AG04449 (cell line): ENCODE results near the gene WRAP73.

Experiments
- CTCF ChIA-PET: fragments of 350-600 bp; formaldehyde crosslinking; extraction: SDS; loops from one replicate; lab custom pipeline; 2021; ENCODE audit warnings: antibody characterized with exemption; lab: Yijun Ruan, JAX
- POLR2A ChIA-PET: fragments of 400-600, 350-600 bp; formaldehyde crosslinking; extraction: SDS; loops from one replicate; lab custom pipeline; 2020; ENCODE audit warnings: antibody characterized with exemption, inconsistent platforms; lab: Yijun Ruan, JAX
- DNase-seq: peaks from one replicate; pipeline ENCODE4 v3.0.0-alpha.2; 2010; ENCODE audit warnings: low read depth, low spot score
- H3K4me3 ChIP-seq: 2 replicates; pipeline ENCODE4 v1.5.1; 2011; ENCODE audit warnings: low read depth, mild to moderate bottlenecking, control low read depth, low read length
- TF ChIP-seq, protein P1 (sequence below): IDR thresholded peaks from one replicate; pipeline ENCODE4 v1.5.1; 2011; ENCODE audit warnings: mild to moderate bottlenecking, moderate library complexity, low read length, control low read depth, inconsistent platforms; ENCODE audit not compliant: insufficient read depth; ENCODE audit errors: missing control alignments

The WRAP73 gene

DNA sequence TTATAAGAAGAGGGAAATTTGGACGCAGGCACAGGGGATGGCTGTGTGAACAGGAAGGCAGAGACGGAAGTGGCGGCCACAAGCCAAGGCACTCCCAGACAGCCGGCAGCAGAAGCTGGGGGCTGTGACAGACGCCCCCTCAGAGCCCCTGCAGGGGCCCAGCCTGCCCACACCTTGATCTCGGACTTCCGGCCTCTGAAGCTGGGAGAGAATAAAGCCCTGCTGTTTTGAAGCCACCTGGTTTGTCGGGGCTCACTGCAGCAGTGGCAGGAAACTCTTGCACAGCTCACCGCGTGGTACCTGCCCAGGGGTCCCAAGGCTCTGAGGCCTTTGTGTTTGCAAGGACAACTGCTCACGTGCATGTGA, 52.3 kb downstream of the WRAP73 start:
- no peak overlapping the region for H3K4me3 ChIP-seq
- TF ChIP-seq, protein P1, sequence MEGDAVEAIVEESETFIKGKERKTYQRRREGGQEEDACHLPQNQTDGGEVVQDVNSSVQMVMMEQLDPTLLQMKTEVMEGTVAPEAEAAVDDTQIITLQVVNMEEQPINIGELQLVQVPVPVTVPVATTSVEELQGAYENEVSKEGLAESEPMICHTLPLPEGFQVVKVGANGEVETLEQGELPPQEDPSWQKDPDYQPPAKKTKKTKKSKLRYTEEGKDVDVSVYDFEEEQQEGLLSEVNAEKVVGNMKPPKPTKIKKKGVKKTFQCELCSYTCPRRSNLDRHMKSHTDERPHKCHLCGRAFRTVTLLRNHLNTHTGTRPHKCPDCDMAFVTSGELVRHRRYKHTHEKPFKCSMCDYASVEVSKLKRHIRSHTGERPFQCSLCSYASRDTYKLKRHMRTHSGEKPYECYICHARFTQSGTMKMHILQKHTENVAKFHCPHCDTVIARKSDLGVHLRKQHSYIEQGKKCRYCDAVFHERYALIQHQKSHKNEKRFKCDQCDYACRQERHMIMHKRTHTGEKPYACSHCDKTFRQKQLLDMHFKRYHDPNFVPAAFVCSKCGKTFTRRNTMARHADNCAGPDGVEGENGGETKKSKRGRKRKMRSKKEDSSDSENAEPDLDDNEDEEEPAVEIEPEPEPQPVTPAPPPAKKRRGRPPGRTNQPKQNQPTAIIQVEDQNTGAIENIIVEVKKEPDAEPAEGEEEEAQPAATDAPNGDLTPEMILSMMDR: no peak
- POLR2A ChIA-PET: no interaction called here
- no peak for DNase-seq
- CTCF ChIA-PET: no interaction called here

DNA sequence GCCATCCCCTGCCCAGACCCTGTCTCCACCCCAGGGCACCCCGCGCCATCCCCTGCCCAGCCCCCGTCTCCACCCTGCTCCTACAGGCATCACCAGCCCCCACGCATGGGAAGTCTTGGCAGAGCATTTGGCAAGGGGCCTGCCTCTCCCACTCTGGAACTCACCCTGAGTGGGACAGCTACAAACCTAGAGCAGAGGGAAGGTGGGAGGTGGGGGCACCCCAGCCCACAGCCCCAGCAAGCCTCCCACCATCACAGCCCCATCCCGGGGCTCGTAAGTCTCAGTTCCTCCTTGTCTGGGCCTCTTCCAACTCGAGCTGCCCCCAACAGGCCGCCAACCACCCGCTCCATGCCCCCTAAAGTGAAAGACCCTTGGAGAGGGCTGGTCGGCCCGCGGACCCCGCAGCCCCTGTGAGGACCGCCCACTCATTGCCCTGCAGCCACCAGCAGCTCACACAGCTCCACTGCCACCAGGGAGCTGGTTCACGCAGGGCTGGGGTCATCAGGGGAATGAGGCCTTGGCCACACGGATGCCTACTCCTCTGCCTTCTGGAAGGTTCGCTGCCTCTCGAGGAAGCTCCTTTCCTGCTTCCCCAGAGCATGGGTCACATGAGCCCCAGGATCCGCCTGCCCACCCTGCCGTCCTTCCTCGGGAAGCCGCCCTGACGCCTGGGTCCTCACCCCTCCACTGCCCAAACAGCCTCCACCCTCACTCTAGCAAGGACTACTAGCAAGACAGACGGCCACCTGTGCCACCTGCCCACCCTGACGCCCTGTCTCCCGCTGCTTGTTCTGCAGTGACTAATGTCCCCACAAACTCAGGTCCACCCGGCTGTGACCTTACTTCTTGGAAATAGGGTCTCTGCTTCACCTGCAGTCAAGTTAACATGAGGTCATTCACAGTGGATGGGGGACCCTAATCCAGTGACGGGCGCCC, 53.0 kb downstream of the WRAP73 start:
- H3K4me3 ChIP-seq: no peak overlapping the region
- ChIA-PET POLR2A (no interaction called here), CTCF (no interaction called here)
- TF ChIP-seq, protein P1: no peak
- DNase-seq: no peak

DNA sequence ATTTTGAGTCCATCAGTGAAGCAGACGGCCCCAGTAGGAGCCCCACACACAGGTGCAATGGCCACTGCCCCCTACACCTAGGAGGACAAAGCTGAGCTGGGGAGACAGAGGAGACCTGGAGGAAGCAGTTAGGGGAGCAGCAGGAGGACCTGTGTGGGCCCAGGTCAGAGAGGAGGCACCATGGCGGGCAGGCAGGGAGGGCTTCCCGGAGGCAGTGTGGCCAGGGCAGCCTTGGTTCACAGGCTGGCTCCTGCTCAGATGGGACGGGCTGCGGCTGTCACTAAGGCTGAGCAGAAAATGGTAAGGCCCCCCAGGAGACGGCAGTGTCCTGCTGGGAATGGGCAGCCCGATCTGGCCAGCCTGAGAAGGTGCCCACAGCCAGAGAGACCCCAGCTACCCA, 54.0 kb downstream of the WRAP73 start:
- no peak overlapping the region for H3K4me3 ChIP-seq
- ChIA-PET CTCF (no interaction called here), POLR2A (no interaction called here)
- TF ChIP-seq, protein P1: no peak
- no peak for DNase-seq

DNA sequence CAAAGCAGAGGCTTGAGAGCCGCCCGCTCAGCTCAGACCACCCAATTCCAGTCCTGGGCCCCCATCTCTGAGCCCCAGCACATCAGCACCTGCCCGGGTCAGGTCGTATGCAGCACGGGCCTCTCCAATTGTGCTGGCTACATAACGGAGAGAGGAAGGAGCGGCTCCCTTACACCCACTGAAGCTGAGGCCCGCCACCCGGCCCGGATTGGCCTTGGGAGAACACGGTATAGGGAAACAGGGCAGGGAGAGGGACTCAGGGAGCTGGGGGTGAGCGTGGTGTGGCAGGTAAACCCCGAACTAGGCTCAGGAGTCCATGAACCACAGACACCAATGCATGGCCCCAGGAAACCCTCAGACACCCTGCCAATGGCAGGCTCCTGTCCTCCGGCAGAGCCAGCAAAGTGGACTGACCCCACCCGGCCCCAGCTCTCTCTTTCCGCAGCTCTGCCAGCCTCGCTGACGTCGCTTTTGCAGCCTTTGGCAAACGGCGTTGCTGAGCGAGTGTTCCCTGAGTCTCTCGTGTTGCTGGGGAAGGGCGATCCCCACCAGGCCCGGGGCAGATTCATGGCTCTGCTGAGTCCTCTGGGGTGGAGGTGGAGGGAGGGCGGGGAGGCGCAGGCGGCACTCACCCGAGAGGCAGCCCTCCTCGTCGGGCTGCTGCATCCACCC, 55.1 kb downstream of the WRAP73 start:
- TF ChIP-seq, protein P1: no peak
- POLR2A ChIA-PET: no interaction called here
- H3K4me3 ChIP-seq: no peak overlapping the region
- no peak for DNase-seq
- CTCF ChIA-PET: interaction anchor here (1.5 kb wide), 1 partner anchor 20 kb away, joined by 5 read pairs; no protein-coding TSS in a partner anchor

DNA sequence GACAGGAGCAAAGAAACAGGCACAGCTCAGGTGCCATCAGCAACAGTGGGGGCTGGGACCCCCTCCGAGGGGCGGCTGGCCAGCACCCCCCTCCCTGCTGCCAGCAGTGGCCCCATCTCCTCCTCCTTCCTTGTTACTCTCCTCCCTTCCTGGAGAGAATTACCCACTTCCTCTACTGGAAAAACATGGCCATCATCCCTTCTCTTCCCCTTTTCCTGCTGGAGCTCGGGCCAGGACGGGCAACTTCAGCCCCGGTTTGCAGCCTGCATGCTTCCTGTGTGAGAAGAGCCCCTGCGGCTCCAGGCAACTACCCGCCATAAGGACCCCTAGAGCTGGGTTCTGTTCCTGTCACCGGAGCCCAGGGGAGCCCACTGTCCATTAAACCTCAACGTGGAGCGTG, 56.2 kb downstream of the WRAP73 start:
- ChIA-PET CTCF (interaction anchor here (1.4 to 1.5 kb wide), 2 partner anchors 21 to 25 kb away, joined by 5 to 6 read pairs; no protein-coding TSS in a partner anchor), POLR2A (no interaction called here)
- H3K4me3 ChIP-seq: no peak overlapping the region
- DNase-seq: no peak
- TF ChIP-seq, protein P1: no peak

DNA sequence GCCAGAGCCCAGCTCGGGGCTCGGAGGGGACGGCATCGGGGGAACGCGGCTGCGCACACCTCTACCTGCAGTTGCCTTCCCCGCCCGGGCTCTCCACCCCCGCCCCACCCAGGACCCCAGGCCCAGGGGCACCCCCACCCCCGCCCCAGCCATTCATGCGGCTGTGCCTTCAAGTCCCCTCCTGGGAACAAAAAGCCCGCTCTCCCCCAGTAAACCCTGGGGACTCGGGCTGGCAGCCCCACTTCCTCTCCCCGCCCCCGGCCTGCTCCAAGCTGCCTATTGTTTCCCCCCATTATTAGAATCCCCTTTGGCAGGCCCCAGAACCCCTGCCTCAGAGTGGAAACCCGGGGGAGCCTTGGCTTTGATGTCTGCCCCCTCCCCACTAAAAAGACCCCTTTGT, 56.6 kb downstream of the WRAP73 start:
- DNase-seq: no peak
- CTCF ChIA-PET: interaction anchor here (1.4 to 1.5 kb wide), 2 partner anchors 21 to 26 kb away, joined by 5 to 6 read pairs; no protein-coding TSS in a partner anchor
- POLR2A ChIA-PET: no interaction called here
- no peak overlapping the region for H3K4me3 ChIP-seq
- TF ChIP-seq, protein P1: no peak
